H1 (cell line): Measurements from ENCODE around the gene ZC3H8. TPM values are rescaled to one million over a fixed set of nuclear protein-coding genes. Genes with fewer than 3 reads are reported as not detected.

ENCODE experiments used
- GABPA ChIP-seq: IDR thresholded peaks from 2 replicates; pipeline ENCODE4 v1.6.1; 2011; ENCODE audit warnings: mild to moderate bottlenecking, low read length, moderate library complexity, borderline replicate concordance; ENCODE audit not compliant: insufficient read depth
- JUN ChIP-seq: IDR thresholded peaks from 2 replicates; pipeline ENCODE4 v1.6.1; 2011; ENCODE audit warnings: low read depth, mild to moderate bottlenecking, improper control_type of control experiment, low read length
- polyA plus RNA-seq, 7 experiments: library from polyadenylated mRNA; depleted of rRNA in 3 of 7; stranded (reverse) in 5 of 7; unstranded in 2 of 7; fragments of >200 nt in 5 of 7; fragments of 200-250 nt in 2 of 7; gene quantifications; 1 replicate in 5 of 7; 2 replicates in 1 of 7; 4 replicates in 1 of 7; pipeline versions ENCODE4 v1.2.1 to v1.2.3, GENCODE V29; 2011 to 2013; ENCODE audit warnings: missing spikeins in 2 of 7, mixed read lengths in 2 of 7
- total RNA-seq: library from RNA; stranded (reverse); fragmentation: NEBNext Ultra II Directional; extraction: Animal tissue kit (Norgen Biotek cat#: 25700); gene quantifications from 2 replicates; pipeline ENCODE4 v1.2.1, GENCODE V29; 2021

ZC3H8 gene
- total and polyA plus RNA-seq, 2 of the 8 experiments (the other 6 are each of a cell fraction or from before 2014, with no cell fraction given) = 1.9 to 7.1 TPM

- TF ChIP-seq GABPA (no peak), JUN (no peak)
Observed at GRCh38 chr2:112220831-112221230, 34.0 kb downstream of the ZC3H8 start (continued).
